ENCODE results near the gene TEX48. TPM values are rescaled to one million over a fixed set of nuclear protein-coding genes. Genes with fewer than 3 reads are reported as not detected.

Gene TEX48
- polyA plus RNA-seq, 1 of the 3 experiments (the other 2 are of a cell fraction): 0.46 TPM

DNA sequence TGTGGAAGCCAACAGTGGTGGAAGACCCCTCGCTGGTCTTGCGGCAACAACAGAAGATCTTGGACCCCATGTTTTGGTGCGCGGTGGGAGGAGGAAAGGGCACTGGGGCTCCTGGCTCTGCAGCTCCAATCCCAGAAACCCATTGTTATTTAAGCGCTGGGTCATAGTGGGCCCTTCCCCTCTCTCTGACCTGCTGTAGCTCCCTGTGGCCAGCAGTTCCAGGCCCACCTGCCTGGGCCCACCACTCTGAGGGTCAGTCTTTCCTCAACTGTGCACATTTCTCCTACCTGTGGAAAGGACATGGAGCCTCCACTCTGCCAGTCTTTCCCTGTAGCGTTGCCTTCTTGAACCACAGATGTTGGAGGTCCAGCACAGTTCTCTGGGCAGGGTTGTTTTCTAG, 24.3 kb downstream of the TEX48 start, which contains the start of gene TEX53:
Gene TEX53 (minus strand): TSS at position 101 of the 400 bp plus-strand sequence. CDS start 31 bp downstream, at position 70.
- Histone ChIP-seq H3K79me2 (ENCODE audit: insufficient read depth) (no peaks in the 10 kb centered on the region), H3K4me2 (no peak within 1 kb of the TSS), H3K4me3 (ENCODE audit: low read depth in 2 of 2, low read length in 1 of 2) (no peak within 1 kb of the TSS)

DNA sequence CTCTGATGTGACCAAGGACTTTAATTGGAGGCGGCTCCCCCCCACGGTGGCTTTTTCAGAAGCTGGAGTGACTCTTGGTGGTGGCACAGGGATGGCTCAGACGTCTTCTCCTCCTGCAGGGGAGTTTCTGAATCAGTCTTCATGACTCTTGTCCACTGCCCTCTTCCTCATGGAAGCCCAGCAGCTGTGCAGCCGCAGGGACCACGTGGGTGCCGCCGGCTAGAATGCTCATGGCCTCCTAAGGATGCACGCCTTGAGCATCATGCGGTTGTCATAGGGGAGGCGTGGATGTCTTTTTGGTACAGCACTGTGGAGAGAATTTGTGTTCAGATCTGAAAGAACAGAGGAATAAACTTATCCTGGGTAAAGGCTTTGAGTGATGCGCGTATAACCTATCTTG, 25.7 kb downstream of the TEX48 start:
- Histone ChIP-seq H2AFZ (ENCODE audit: low read depth) (no peak overlapping the region), H3K9ac (no peak overlapping the region), H3K9me2 (no peaks in the 10 kb centered on the region), H3K27me3 (ENCODE audit: insufficient read depth) (no peaks in the 10 kb centered on the region; the same call in 1 of the 2 replicates), H3F3A (replicated peaks; ENCODE audit: insufficient read depth) (no peaks in the 10 kb centered on the region), H3K4me3 (ENCODE audit: low read depth in 2 of 2, low read length in 1 of 2) (no peak overlapping the region), H3K9me3 (no peaks in the 10 kb centered on the region), H3K4me2 (no peak overlapping the region), H4K20me1 (ENCODE audit: insufficient read depth) (no peaks in the 10 kb centered on the region), H3K79me2 (ENCODE audit: insufficient read depth) (no peaks in the 10 kb centered on the region), H3K36me3 (replicated peaks in 1 of 2; ENCODE audit: control insufficient read depth in 1 of 2, insufficient read depth in 2 of 2, low read length in 1 of 2) (no peaks in the 10 kb centered on the region), H3K27ac (ENCODE audit: low read depth in 2 of 2, low read length in 1 of 2) (no peak overlapping the region), H3K4me1 (ENCODE audit: control insufficient read depth in 1 of 2, insufficient read depth in 2 of 2, low read depth in 1 of 2, low read length in 1 of 2) (peaks cover 0 to 5% of the 10 kb centered on the region in 2 experiments; a peak in 2 of 4 replicates)
- POLR2A ChIA-PET: no interaction called here
- TF ChIP-seq RAD21 (IDR thresholded peaks at IDR 0.05; ENCODE audit: low read length) (no peak), RCOR1 (IDR thresholded peaks at IDR 0.05; ENCODE audit: low read length) (no peak)
- DNase-seq: no peak
- CTCF ChIA-PET: interaction anchor here (0.9 to 1.1 kb wide), 2 partner anchors 222 to 251 kb away, joined by 5 read pairs; no protein-coding TSS in a partner anchor
- 84% methylated on average over 8 of the region's 12 CpGs for WGBS (ENCODE audit: low lambda C conversion rate)

More for the DNA sequence above, 24.3 kb downstream of the TEX48 start, which contains the start of gene TEX53:
- no peak for TF ChIP-seq GABPA (IDR thresholded peaks at IDR 0.05; ENCODE audit: low read depth)
- no peak for TF ChIP-seq RCOR1 (IDR thresholded peaks at IDR 0.05; ENCODE audit: low read length)
- TF ChIP-seq, protein P1, sequence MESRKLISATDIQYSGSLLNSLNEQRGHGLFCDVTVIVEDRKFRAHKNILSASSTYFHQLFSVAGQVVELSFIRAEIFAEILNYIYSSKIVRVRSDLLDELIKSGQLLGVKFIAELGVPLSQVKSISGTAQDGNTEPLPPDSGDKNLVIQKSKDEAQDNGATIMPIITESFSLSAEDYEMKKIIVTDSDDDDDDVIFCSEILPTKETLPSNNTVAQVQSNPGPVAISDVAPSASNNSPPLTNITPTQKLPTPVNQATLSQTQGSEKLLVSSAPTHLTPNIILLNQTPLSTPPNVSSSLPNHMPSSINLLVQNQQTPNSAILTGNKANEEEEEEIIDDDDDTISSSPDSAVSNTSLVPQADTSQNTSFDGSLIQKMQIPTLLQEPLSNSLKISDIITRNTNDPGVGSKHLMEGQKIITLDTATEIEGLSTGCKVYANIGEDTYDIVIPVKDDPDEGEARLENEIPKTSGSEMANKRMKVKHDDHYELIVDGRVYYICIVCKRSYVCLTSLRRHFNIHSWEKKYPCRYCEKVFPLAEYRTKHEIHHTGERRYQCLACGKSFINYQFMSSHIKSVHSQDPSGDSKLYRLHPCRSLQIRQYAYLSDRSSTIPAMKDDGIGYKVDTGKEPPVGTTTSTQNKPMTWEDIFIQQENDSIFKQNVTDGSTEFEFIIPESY (IDR thresholded peaks at IDR 0.05; ENCODE audit: borderline replicate concordance, low read depth): no peak
- TF ChIP-seq NFIC (IDR thresholded peaks at IDR 0.05; ENCODE audit: borderline replicate concordance): no peak
- TF ChIP-seq TCF12 (IDR thresholded peaks at IDR 0.05): no peak
- TF ChIP-seq EZH2phosphoT487 (IDR thresholded peaks at IDR 0.05; ENCODE audit: borderline replicate concordance, low read depth): no peak
- H3K9me3 ChIP-seq: no peaks in the 10 kb centered on the region
- H3K27me3 ChIP-seq (ENCODE audit: insufficient read depth): no peaks in the 10 kb centered on the region; the same call in 1 of the 2 replicates
- peaks cover 0 to 5% of the 10 kb centered on the region in 2 experiments; a peak in 2 of 4 replicates for H3K4me1 ChIP-seq (ENCODE audit: control insufficient read depth in 1 of 2, insufficient read depth in 2 of 2, low read depth in 1 of 2, low read length in 1 of 2)
- H3K27ac ChIP-seq (ENCODE audit: low read depth in 2 of 2, low read length in 1 of 2): no peak within 1 kb of the TSS
- H3F3A ChIP-seq (replicated peaks; ENCODE audit: insufficient read depth): no peaks in the 10 kb centered on the region
- no peak within 1 kb of the TSS for H3K9ac ChIP-seq
- POLR2A ChIA-PET: no interaction called here
- H3K36me3 ChIP-seq (replicated peaks in 1 of 2; ENCODE audit: control insufficient read depth in 1 of 2, insufficient read depth in 2 of 2, low read length in 1 of 2): no peaks in the 10 kb centered on the region
- no peaks in the 10 kb centered on the region for H4K20me1 ChIP-seq (ENCODE audit: insufficient read depth)
- H2AFZ ChIP-seq (ENCODE audit: low read depth): no peak within 1 kb of the TSS
- no peaks in the 10 kb centered on the region for H3K9me2 ChIP-seq
- CTCF ChIA-PET: interaction anchor here (1.0 to 1.2 kb wide), 2 partner anchors 23 to 252 kb away, joined by 4 to 6 read pairs; no protein-coding TSS in a partner anchor
- DNase-seq: no peak
- 85% methylated on average over 4 of the region's 6 CpGs for WGBS (ENCODE audit: low lambda C conversion rate)

DNA sequence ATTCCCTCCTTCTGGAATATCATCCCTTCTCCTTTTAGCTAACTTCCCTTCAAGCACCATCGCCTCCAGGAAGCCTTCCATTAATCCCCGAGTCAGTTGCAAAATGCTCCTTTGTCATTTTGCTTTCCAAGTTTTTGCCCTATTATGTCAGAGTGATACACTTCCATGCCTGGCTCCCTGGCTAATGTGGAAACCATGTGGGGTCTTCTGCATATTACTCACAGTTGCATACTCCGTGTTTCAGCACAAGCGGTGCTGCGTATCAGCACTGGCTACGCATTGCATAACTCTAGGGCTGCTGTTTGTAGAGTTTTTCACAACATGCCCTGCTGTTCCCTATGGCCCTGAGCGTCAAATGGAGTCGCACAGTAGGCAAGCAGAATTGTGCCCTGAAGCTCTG, 26.3 kb downstream of the TEX48 start:
- no peaks in the 10 kb centered on the region for H3K36me3 ChIP-seq (replicated peaks in 1 of 2; ENCODE audit: control insufficient read depth in 1 of 2, insufficient read depth in 2 of 2, low read length in 1 of 2)
- ChIA-PET POLR2A (no interaction called here), CTCF (interaction anchor here (5.0 to 5.3 kb wide), 2 partner anchors 220 to 249 kb away, joined by 72 to 83 read pairs; no protein-coding TSS in a partner anchor)
- H3K27ac ChIP-seq (ENCODE audit: low read depth in 2 of 2, low read length in 1 of 2): no peak overlapping the region
- no peaks in the 10 kb centered on the region for H4K20me1 ChIP-seq (ENCODE audit: insufficient read depth)
- no peak overlapping the region for H3K9ac ChIP-seq
- no peak overlapping the region for H3K4me3 ChIP-seq (ENCODE audit: low read depth in 2 of 2, low read length in 1 of 2)
- peaks cover 0 to 5% of the 10 kb centered on the region in 2 experiments; a peak in 2 of 4 replicates for H3K4me1 ChIP-seq (ENCODE audit: control insufficient read depth in 1 of 2, insufficient read depth in 2 of 2, low read depth in 1 of 2, low read length in 1 of 2)
- TF ChIP-seq NRF1 (IDR thresholded peaks at IDR 0.05; ENCODE audit: low read depth, low read length) (no peak), MXI1 (IDR thresholded peaks at IDR 0.05; ENCODE audit: low read depth, low read length) (no peak), POLR2AphosphoS5 (IDR thresholded peaks at IDR 0.05; ENCODE audit: low read depth, low read length) (no peak), TCF12 (IDR thresholded peaks at IDR 0.05) (no peak), RFX5 (IDR thresholded peaks at IDR 0.05; ENCODE audit: low read length) (no peak), FOXM1 (IDR thresholded peaks at IDR 0.05; ENCODE audit: low read depth) (no peak), GATA2 (CRISPR knock-in tag; IDR thresholded peaks at IDR 0.05) (no peak), TAF1 (IDR thresholded peaks at IDR 0.05; ENCODE audit: borderline replicate concordance, low read depth, low read length) (no peak)
- TF ChIP-seq, protein P1 (IDR thresholded peaks at IDR 0.05; ENCODE audit: borderline replicate concordance, low read depth): no peak
- TF ChIP-seq, protein P2, sequence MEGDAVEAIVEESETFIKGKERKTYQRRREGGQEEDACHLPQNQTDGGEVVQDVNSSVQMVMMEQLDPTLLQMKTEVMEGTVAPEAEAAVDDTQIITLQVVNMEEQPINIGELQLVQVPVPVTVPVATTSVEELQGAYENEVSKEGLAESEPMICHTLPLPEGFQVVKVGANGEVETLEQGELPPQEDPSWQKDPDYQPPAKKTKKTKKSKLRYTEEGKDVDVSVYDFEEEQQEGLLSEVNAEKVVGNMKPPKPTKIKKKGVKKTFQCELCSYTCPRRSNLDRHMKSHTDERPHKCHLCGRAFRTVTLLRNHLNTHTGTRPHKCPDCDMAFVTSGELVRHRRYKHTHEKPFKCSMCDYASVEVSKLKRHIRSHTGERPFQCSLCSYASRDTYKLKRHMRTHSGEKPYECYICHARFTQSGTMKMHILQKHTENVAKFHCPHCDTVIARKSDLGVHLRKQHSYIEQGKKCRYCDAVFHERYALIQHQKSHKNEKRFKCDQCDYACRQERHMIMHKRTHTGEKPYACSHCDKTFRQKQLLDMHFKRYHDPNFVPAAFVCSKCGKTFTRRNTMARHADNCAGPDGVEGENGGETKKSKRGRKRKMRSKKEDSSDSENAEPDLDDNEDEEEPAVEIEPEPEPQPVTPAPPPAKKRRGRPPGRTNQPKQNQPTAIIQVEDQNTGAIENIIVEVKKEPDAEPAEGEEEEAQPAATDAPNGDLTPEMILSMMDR (IDR thresholded peaks at IDR 0.05): no peak
- DNase-seq: no peak
- no peaks in the 10 kb centered on the region for H3K27me3 ChIP-seq (ENCODE audit: insufficient read depth)
- no peak overlapping the region for H3K4me2 ChIP-seq
- H3K9me2 ChIP-seq: no peaks in the 10 kb centered on the region
- WGBS (ENCODE audit: low lambda C conversion rate): 72% methylated on average over 8 of the region's 8 CpGs
- H3F3A ChIP-seq (replicated peaks; ENCODE audit: insufficient read depth): no peaks in the 10 kb centered on the region
- H3K9me3 ChIP-seq: no peaks in the 10 kb centered on the region
- H3K79me2 ChIP-seq (ENCODE audit: insufficient read depth): no peaks in the 10 kb centered on the region
- no peak overlapping the region for H2AFZ ChIP-seq (ENCODE audit: low read depth)
